ENCODE results near the gene IFNA2.
"Not testable (repeated sequence)": the region's sequence is repeated elsewhere in the genome, so short reads cannot be mapped to it uniquely, and the experiment has no call there.

IFNA2 gene

DNA sequence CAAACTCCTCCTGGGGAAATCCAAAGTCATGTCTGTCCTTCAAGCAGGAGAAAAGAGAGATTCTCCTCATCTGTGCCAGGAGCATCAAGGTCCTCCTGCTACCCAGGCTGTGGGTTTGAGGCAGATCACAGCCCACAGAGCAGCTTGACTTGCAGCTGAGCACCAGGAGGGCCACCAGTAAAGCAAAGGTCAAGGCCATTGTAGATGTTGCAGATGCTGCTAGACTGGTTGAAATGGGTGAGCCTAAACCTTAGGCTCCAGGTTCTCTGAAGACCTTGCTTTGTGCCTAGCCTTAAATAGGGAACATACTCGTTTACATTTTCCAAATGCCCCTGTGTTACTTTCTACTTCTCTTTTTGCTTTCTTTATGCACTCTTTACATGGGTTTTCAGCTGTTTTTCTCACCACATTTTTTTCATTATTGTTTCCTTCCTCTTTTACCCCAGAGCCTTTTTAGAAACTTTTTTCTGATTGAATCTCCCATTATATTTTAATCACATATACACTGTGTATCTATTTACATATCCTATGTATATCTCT lies at the start of gene IFNA2:
TSS of gene IFNA2 (minus strand) at position 268 of the 540 bp plus-strand sequence. CDS start at position 199, 69 bp downstream.
- no peak for DNase-seq

DNA sequence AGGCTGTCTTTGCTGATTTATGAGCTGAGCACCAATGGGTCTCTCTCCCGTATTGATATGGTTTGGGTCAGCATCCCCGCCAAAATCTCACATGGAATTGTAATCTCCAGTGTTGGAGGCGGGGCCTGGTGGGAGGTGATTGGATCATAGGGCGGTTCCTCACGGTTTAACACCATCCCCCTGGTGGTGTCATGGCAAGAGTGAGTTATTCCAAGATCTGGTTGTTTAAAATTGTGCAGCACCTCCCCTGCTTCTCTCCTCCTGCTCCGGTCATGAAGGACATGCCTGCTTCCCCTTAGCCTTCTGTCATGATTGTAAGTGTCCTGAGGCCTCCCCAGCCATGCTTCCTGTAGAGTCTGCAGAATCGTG lies 49.8 kb upstream of the IFNA2 start:
- not testable (repeated sequence) for DNase-seq

DNA sequence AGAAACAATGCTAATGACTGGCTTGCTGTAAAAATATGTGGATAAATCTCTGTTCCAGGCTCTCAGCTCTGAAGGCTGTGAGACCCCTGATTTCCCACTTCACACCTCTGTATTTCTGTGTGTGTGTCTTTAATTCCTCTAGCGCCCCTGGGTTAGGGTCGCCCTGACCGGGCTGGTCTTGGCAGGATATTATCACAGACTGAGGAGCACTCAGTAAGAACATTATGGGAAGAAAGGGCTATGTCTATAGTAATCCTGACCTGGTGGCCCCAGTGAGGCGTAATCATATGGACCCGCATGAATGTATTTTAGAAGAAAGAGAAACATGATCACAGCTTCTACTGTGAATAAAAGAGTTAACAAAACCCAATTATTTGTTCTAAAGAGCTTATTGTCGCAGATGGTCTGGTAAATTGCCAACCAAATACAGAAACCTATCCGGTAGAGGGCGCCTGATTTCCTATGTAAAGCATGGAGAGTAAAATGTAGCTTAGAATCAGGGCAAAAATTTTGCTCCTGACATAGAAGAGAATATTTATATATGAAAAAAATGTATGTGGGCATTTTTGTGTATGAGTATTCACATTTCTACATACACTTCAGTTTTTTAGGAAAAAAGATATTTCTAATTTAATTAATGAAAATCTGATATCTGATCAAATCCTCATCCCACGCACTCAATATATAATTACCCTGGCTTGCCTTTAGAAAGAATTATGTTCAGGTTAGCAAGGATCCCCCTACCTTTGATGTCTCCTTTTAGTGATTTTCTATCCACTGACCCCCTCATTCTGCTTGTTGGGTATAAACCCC lies 49.2 kb upstream of the IFNA2 start:
- peak; percentile 43 for DNase-seq

DNA sequence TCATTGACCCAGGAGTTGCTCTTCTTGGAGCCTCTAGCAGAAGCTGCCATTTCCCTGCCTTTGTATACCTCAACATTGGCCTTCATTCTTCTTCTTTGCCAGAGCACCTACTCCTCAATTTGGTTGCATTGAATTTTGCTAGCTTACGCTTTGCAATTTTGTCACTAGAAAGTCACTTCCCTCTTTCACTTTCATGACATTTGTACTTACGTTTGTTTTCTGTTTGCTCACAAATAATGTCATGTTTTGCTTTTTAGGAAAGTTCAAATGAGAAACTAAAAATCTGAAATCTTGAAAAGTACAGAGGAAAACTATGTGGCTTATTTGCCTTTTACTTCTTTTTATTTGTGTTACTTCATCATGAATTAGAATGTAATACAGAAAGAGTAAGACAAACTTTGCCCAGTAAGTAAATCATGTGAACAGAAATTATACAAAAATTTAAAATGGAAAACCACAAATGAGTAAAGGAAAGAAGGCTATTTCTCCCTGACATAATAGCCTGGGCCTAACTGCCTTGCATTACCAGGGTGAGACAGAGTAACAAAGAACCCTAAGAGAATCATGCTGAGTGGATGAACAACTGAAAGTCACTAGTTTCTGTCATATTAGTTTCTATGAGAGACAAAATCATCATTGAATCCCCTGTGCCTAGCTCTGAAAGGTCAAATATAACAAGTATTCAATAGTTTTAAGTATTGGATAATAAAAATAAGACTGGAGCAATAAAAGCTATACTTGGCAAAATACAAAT lies 47.7 kb upstream of the IFNA2 start:
- DNase-seq, result no peak

DNA sequence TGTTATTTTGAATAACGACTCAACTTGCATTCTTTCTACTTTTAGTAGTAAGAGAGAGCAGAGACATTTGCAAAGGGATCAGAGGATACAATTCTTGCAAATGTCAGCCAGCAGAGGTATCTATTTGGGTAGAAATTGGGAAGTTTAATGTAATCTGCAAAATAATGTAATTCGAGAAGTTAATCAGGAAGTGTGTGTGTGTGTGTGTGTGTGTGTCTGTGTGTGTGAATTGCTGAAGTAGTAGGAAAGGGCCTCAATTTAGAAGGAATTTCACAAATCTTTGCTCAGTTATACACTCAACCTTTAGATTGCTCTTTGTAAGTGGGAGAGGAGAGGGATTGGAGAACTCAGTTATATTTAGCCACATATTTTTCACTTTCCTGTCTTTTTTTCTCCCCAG lies 44.0 kb upstream of the IFNA2 start:
- DNase-seq, result no peak

DNA sequence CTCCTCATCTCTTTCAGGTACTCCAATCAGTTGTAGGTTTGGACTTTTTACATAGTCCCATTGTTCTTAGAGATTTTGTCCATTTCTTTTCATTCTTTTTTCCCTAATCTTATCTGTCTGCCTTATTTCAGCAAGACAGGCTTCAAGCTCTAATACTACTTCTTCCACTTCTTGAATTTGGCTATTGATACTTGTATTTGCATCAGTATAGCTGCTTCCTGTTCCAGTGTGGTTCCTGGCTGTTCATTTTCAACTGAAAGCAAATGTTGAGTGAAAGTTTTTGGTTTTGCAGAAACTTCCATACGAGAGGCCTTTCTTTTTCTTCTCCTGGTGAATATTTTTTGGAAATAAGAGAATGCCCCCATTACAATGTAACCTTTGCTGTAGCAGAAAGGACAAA lies 43.0 kb upstream of the IFNA2 start:
- DNase-seq, result no peak

DNA sequence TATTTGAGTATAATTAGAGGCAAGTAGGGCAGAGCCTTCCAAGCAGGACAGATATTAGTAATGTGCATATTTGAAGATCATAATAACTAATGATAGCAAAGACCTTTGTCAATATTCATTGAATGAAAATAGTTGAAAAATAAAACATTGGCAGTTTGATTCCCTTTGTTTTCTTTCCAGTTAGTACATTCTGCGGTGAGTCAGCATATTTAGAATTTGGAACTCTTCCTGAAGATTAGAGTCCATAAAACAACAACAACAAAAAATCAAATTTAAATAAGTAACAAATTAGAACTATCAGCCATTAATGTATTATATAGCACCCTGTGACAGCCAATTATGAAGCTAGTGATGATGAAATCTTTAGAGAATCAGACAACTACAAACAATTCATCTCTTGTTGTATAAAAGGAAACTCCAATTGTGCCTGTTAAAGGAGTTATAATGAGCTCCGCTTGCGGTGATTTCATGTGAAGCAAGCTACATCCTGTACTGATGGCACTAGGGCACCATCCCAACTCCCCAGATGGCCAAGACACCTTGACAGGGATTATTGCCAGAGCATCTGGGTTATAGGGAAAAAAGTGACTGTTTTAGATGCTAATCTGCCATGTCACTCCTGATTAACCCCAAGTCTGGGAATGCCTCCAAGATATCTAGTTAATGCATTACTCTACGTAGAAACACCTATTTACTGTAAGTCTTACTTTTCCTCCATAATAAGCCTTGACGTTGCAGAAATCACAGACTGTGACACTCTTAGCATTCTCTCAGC lies 30.5 kb upstream of the IFNA2 start:
- DNase-seq, result no peak

DNA sequence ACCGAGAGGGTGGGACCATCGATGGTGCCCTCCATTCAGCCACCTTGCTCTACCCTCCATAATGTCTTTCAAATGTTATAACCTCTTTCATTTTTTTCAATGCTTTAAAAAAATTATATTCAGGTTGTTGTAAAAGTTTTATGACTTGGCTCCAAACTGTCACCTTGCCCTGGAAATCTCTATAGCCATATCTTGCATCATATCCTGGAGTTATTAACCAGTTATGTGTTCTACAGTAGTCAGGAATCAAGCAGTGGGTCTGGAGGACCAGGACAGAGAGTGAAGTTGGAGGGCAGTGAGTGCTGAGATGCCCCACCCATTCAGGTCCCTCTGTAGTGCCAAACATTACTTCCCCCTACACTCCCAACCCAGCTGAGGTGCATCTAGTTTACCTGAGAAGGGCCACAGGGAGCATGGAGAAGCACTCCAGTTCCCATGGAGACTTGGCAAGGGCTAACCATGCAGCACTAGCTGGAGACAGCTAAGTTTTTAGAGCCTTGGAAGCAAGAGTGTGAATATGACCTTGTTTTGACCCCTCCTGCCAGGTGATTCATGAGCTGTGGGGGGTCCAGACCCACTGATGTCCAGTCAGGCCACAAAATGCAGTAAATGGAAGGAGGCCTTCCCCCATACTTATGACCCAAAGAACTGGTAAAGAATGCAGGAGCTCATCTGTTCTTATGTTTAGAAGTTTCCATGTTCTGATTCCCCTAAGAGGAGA lies 29.2 kb upstream of the IFNA2 start:
- no peak for DNase-seq

DNA sequence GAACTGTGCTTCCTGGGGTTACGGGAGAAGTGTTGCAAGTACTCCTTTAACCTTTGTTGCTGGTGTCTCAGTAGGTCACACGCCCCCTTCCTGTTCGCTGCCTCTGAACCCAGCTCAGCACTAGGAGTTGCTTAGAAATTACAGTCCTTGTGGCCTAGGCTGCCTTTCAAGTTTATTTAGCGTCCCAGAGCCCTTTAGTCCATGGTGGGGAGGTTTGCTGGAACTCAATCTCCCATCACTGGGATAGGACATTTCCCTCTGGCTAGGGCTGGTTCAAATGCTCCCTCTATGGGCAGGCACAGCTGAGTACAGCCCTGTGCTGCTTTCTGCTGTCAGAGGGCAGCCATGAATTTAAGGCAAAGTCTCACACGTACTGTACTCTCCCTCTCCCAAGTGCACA lies 28.4 kb upstream of the IFNA2 start:
- no peak for DNase-seq

DNA sequence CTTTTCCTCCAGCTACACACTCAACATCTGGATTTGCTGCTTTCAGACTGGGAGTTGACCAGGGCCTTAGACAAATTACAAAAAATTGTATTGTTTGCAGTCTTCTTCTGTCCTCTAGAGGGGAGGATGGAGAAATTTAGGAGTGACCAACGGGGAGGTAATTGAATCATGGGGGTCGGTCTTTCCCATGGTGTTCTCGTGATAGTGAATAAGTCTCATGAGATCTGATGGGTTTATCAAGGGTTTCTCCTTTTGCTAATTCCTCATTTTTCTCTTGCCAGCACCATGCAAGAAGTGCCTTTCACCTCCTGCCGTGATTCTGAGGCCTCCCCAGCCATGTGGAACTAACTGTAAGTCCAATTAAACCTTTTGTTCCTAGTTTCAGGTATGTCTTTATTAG lies 28.0 kb upstream of the IFNA2 start:
- DNase-seq, result no peak

DNA sequence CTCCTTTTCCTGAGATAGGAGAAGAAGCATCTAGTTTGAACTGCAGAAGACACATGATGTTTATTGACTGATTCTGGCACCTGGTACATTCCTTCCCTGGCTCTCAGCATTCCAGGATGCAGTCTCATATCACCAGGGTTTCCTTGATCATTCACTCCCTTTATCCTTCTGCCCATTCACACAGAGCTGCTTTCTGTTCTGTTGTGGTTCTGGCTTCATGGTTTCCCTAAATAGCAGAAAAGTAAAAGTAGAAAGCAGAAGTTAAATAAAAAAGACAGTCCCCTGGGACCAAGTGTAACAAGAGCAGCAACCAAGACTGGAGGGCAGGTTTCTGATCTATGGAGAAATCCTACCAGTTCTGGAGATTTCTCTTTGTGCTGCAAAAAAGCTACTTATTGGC lies 26.9 kb upstream of the IFNA2 start:
- no peak for DNase-seq

DNA sequence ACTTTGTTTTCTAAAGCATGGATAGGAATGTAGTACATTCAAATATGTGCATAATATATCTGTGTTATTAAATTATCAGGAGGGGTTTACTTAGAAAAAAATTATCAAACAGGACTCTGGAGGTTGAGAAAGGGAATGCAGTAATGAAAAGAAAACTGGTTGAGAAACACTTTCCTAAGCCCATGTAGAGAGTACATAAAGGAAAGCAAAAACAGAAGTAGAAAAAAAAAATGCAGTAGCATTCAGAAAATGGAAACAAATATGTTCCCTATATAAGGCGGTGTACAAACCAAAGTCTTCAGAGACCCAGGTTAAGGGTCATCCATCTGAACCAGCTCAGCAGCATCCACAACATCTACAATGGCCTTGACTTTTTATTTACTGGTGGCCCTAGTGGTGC lies 23.6 kb upstream of the IFNA2 start, which contains the start of gene IFNA8:
TSS of gene IFNA8 (plus strand) at position 301 of the 400 bp plus-strand sequence. CDS start at position 361, 60 bp downstream.
- DNase-seq, result no peak

DNA sequence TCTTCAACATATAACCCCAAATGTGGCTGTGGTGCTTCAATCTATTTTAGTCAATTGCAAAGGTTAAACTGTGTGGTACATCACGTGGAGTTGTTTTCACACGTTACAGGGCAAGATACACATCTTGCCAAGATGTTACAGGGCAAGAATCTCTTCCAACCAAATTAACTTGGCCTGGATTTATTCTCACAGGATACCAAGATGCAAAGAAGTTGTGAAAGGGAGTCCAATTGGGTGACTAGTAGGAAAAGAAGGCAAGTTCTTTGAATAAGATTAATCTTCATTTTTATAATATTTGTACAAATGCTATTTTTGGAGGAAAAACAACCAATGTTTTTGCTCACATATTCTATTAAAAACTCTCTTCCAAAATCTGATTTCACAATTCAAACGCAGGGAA lies 18.9 kb upstream of the IFNA2 start:
- no peak for DNase-seq

DNA sequence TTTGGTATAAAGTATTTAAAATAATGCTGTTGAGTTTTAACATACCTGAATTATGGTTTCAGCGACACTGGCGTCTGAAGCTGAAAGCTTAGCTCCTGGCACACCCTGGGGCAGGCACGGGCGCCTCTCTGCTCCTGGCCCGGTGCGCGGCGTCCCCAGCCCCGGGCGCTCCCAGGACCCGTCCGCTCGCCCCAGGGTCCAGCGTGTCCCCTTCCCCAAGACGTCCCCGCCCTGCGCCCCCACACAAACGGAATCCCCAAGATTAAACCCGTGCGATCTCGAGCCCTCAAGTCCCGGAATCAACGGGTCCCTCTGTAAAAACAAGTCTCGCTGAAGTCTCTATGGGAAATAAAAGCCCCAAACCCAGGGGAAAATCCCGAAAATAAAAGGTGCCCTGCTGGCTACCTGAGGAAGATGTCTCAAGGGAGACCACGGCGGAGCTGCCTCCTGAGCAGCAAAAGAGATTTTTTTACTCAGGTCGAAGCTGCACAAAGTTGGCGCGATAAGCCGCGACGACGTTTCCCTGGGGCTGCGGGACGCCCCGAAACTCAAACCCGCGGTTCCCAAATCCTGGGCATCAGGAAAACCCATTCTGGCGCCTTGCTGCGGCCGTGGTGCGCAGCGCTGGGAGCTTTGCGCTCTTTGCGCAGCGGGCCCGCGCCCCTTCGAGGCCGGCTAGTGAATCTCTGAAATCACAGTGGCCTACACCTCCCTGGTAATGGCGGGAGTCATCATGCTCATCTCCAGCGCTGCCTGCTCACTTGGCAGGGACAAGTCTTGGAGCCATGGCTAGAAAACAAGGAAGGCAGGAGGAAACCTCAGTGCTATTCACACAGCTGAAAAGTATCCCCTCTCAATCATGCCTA lies 17.4 kb upstream of the IFNA2 start:
- DNase-seq, result no peak

DNA sequence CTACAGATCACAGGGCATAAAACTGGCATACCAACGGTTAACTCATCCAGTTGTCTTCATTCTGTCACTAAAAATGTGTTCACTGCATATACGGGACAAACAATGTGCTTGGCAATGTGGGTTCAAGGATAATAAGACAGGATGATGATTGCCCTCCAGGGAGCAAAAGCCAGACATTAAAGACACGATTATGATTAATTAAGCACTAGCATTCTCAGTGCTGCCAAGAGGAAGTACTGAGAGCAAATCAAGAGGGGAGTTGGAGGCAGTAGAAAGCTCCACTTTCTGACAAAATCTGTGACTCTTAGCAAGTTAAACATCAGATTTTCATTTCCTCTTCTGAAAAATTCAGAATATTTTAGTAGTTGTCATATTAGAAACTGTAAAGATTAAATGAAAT lies 14.8 kb upstream of the IFNA2 start:
- no peak for DNase-seq

DNA sequence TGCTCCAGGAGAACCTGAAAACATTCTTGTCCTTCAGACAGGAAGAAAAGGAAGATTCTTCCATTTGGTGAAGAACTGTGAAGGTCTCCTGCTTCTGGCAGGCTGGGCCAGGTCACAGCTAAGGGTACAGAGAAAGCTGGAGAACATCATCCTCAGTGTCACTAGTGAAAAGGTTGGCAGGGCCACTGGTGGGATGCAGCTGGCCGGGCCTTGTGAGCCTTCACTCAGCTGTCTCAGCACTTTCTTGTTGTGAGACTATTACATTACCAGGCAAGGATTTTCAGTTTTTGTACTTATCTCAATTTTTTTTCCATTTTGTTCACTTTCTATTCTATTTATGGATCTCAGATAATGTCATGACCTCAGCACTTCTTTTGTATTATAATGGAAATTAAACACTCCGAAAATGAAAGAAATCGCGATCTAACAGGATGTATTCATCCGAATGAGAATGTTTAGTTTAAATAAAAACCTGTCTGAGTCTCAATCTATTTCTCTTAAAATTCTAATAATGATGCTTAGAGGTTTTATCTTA lies 13.8 kb upstream of the IFNA2 start:
- no peak for DNase-seq

DNA sequence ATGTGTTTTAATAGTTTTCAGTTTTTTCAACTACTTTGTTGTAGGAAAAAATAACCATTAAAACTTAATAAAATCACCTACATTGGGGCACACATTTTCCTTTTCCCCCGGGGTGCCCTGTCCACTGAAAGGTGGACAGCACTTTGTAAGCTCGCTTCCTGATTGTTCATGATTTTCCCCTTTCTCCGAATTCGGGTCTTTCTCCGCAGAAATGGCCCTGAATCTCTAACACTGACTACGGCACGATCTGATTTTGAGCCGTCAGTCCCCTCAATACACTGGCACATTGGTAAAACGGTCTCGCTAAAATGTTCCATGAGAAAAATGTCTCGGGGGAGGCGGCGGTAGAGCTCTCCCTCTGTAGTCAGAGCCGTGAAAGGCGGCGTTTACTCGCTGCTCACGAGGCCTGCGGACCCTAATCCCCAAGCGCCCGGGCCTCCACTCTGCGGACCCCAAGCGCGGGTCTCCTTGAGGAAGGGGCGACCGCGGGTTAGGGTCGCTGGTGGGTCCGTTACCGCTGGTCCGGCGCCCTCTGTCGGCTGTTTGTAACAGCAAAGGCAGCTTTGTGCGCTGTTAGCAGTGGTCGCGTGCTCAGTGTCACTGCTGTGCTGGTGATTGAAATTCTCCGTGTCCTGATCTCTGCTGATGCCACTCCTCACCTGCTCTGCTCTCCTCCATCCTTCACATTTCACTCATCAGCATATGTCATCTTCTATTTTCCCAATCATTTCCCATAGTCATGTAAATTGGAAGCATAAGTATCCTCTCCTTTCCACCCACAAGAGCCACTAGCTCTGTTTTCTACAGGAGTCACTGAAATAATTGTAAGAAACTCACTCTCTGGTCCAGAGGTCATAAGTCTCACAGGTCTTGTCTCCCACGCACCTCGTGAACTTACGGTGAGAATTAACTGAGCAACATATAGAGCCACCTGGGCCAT lies 10.8 kb upstream of the IFNA2 start:
- DNase-seq, result peak; percentile 44

DNA sequence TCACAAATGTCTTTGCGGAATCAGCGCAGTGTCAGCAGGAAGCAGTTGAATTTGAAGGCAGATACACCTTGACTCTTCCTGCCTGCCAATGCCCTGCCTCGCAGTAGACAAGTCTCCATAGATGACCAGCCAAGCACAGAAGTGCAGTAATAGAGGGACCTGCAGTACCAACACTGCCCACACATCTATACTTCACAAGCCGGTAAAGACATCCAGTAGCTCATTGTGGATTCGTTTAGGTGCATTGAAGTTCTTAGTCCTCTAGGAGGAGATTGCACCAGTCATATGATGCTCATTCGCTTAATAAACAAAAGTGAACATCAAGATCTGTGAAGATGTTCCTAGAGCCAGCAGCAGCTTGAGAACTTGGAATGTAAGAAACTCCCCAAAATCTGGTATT lies 7.1 kb upstream of the IFNA2 start:
- DNase-seq, result no peak

DNA sequence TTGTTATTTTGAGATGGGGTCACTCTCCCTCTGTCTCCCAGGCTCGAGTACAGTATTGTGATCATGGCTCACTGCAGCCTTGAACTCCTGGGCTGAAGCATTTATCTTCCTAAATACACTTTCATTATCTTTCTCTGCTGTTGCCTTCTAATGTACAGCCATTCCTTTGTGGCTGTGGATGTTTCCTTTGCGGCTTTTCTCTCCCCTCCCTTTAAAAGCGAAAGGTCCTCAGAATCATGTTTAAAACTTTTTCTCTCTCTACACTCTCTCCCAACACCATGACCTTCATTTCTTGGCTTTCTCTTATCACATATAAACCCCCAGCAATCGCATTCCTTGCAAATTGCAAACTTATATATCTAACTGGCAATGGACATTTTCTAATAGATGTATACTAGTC lies 1.6 kb downstream of the IFNA2 start:
- no peak for DNase-seq

Measured in activated CD4-positive, alpha-beta T cell treated with anti-CD3 and anti-CD28 coated beads, Interleukin-2, amount 50 U/mL, for 16 hours (primary cell).